ENCODE measurements around the gene POLR3H.
"Not testable (repeated sequence)": the region's sequence is repeated elsewhere in the genome, so short reads cannot be mapped to it uniquely, and the experiment has no call there.

The POLR3H gene, protein sequence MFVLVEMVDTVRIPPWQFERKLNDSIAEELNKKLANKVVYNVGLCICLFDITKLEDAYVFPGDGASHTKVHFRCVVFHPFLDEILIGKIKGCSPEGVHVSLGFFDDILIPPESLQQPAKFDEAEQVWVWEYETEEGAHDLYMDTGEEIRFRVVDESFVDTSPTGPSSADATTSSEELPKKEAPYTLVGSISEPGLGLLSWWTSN
- 6.7 to 47.0 (median 22.0) reads per million in 17 experiments for total RNA-seq

DNA sequence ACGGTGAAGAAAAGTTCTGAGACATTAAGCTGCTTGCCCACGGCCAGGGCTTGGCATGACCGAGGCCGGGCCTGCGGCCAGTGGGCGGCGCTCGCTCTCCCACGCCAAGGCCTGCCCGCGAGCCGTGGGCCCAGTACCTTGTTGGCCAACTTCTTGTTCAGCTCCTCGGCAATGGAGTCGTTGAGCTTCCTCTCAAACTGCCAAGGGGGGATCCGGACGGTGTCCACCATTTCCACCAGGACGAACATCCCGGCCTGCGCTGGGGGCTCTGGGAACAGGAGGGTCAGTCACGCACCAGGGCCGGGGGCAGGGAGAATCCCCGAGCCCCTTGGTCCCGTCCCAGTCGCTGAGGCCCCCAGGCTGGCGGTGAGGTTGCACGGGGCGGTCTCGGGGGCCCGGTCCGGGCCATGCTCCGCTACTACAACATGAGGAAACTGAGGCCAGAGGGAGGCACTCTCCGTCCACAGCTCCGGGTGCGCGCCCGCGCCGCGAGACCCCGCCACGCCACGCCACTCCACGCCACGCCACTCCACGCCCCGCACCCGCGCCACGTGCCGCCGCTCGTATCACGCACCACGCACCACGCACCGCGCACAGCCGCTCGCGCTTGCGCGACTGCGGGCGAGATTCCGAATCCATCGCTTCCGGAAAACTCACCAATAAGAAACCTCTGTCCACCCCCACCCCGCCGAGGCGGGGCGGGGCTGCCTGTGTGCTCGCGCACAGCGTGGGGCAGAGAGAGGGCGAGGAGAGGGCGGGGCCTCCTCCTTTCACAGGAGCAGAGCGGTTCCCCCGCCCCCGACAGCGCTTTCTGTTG is at the start of gene POLR3H:
TSS of gene POLR3H (minus strand) at position 617 of the 817 bp plus-strand sequence. CDS start at position 248, 369 bp downstream.
- DNase-seq: peak; percentile 99 to 100 (median 99)

DNA sequence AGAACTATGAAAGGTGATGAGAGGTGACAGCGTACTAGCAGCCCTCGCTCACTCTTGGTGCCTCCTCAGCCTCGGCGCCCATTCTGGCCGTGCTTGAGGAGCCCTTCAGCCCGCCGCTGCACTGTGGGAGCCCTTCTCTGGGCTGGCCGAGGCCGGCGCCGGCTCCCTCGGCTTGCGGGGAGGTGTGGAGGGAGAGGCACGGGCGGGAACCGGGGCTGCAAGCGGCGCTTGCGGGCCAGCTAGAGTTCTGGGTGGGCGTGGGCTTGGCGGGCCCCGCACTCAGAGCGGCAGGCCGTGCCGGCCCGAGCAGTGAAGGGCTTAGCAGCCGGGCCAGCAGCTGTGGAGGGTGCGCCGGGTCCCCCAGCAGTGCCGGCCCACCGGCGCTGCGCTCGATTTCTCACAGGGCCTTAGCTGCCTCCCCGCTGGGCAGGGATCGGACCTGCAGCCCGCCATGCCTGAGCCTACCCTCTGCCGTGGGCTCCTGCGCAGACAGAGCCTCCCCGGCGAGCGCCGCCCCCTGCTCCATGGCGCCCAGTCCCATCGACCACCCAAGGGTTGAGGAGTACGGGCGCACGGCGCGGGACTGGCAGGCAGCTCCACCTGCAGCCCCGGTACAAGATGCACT is 49.2 kb upstream of the POLR3H start:
- DNase-seq: not testable (repeated sequence)

DNA sequence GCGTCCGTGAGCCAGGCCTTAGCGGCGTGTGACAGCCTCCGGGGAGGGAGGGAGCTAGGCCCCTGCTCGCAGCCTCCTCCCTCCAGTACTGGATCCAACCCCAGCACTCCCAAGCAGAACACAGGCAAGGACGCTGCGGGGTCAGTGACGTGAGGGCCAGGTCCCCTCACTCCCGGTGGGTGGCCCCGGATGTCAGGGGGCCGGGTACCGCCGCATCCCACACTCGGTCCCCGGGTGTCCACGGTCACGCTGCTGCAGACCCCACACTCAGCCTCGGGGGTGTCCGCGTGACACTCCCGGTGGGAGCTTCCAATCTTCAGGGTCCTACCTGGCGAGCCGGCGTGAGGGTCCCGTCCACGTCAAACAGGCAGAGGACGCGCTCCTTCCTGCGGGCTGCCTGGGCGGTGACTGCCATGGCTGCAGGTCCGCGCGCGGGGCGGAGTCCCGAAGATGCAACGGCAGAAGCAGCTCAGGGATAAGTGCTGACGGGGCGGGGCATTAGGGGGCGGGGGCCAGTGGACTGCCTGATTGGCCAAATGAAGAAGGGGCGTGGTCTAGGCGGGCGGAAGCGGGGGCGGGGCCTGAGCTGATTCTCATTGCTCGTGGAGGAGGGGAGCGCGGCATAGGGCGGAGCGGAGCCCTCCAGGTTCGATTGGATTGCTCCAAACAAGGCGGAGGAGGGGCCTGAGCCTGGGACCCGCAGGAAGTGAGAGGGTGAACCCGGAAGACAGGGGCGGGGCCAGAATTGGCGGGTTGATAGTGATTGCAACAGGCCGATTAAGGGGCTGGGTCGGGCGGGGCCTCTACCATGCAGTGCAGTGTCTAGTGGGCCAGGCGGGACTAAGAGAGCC is 45.3 kb upstream of the POLR3H start, which contains the start of gene PMM1:
TSS of gene PMM1 (minus strand) at position 450 of the 851 bp plus-strand sequence. CDS start at position 415, 35 bp downstream.
- DNase-seq: peak; percentile 100

DNA sequence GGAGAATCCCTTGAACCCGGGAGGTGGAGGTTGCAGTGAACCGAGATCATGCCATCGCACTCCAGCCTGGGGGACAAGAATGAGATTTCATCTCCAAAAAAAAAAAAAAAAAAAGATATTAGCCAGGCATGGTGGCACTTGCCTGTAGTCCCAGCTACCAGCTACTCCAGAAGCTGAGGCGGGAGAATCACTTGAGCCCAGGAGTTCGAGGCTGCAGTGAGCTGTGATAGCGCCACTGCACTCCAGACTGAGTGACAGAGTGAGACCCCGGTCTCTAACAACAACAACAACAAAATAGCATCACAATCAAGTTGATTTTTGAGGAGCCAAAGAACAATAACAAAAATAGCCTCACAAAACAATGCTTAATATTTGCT is 43.1 kb upstream of the POLR3H start:
- no peak for DNase-seq

DNA sequence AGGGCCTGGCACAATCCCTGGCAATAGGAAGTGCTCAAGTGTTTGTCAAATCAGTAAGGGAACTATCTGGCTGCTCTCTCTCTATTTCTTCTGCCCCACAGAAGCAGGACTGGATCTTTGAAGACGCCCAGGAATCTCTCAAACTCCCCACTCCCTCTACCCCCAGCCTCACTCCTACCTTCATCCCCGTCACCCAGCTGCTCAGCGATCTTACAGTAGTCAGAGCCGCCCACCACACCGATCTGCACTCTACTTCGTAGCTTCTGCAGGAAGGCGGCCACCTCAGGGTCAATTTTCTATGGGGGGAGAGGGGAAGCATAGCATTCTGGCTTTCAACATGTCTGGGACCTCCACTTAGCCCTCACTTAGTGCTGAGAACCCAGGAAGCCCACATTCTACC is 41.6 kb upstream of the POLR3H start:
- no peak for DNase-seq

DNA sequence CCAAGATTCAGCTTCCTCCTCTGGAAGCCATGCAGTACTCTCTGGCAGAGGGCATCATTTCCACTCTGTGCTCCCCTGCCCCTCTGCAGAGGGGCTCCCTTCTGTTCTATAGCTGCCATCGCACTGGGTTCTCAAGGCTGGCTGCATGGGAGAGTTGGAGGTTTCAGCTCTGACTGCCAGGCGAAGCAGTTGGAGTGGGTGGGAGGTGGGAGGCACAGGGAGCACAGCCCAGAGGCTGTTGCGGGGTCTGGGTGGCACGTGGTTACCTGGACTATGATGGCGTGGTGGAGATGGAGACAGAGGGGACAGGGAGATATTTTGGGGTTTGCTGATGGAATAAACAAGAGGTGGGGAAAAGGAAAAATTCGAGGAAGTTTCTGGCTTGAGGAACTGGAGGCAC is 40.6 kb upstream of the POLR3H start:
- DNase-seq: no peak

DNA sequence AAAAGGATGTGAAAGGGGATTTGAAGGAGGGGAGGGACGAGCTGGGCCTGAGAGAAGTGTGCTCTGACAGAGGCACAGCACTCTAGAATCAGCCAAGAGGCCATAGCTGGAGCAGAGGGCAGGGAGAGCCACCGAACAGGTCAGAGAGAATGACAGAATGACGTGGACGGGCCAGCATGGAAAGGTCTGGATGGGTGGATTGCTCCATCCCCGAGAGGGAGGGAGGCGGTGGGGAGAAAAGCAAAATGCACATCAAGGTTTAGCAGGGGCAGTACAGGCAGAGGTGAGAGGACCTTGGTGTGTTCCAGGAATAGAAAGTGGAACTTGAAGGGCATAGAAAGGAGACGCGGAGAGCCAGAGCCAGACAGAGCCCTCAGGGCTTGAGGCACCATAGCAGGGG is 38.4 kb upstream of the POLR3H start:
- DNase-seq: no peak

DNA sequence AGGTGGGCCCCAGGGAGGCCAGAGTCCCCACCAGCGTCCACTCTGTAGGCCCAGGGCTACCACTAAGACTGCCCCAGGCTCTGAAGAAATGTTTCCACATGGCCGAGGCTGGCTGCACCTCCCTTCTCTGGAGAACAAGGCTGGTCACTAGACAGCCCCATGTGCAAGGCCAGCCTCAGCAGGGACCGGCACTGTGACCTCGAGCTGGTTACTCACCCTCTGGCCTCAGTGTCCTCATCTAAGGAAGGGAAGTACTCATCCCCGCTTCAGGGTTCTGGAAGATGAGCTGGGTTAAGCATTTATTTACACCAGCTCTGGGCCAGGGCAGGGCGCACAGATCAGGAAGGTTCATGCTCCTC is 35.7 kb upstream of the POLR3H start:
- no peak for DNase-seq

DNA sequence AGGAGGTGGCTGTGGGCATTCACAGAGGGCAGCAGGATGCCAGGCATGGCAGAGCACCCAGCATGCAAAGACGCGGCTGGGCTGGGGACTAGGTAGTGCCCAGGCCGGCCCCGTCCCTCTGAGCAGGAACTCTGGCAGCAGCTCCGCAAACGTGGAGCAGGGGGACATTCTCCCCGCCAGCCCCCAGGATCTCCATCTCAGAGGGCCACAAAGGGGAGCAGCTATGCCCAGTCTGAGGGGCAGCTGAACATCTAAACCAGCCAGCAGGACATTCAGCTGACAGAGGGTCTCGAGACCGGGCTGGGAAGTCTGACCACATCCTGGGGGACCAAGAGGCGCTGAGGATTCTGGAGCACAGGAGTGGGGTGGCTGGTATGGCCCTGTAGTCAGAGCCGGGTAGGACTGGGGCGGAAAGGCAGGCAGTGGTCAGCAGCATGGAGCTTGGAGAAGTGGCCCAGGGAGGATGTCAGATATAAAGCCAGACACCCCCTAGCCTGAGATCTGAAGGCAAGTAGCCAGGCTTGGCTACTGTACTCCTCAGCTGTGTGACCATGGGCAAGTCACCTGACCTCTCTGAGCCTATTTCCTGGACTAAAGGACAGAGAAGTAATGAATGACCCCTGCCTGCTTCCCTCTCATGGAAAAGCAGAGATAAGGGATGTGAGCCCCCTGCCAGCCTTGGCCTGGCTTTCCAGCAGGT is 35.2 kb upstream of the POLR3H start:
- no peak for DNase-seq

DNA sequence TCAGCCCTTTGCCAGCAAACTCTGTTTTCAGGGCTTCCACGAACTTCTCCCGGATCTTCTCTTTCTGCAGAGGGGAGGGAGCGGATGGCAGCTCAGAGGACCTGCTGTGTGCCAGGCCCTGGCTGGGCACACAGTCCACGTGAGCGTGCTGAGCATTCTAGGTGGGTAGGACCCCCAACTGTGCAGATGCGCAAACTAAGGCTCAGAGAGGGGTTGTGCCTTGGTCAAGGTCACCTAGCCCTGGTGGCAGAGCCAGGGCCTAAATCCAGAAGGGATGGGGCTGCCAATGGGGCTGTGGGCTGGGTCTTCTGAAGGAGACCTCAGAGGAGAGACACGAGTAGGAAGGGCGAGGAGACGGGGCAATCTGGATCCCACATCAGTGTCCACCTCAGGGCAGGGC is 34.5 kb upstream of the POLR3H start:
- no peak for DNase-seq

DNA sequence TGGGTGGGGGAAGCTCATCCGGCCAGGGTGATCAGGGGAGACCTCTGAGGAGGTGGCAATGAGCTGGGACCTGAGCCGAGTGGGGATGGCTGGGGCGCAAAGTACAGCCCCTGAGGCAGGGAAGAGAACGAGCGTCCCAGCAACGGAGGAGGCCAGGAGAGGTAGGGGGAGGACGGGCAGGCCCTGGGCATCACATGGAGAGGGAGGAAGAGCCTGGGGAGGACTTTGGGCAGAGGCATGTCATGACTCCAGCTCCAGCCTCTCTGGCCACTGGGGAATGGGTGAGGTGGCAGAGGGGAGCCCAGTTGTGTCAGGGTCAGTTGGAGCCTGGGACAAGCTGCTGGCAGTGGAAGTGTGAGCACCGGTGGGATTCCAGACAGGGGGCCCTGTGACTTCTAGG is 33.8 kb upstream of the POLR3H start:
- no peak for DNase-seq

DNA sequence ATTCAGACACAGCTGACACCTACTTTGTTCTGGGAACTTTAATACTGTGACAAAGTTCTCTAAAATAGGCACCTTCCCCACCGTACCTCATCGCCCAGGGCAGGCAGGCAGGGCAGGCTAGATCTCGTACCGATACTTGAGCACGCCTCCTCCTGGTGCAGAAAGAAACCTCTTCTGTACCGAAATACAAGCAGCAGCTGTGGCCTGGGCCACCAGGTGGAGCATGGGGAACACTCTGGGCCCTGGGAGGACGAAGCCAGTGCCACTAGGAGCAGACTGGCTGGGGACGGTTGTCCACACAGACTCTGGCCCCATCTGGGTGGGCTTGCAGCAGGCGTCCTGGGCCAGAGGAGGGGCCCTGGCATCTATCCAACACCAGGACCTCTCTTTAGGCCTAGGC is 32.6 kb upstream of the POLR3H start:
- DNase-seq: peak; percentile 38 to 61 (median 46)

DNA sequence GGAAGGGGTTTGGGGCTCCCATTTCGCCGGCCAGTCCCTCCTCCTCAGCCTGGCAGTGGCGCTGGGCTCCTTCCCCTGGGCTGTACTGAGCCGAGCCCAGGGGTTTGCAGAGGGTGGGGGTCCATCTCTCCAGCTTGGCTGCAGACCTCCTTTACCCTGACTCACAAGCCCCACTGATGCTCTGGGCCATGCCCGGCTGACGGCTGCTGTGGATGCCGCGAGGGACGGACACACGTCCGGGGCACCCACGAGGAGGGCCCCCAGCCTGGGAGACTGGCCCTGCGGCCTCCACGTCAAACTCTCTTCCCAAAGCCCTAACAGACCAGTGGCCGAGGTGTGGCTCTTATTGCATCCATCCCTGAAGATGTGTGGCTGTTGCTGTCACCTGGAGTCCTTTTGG is 31.3 kb upstream of the POLR3H start:
- no peak for DNase-seq

DNA sequence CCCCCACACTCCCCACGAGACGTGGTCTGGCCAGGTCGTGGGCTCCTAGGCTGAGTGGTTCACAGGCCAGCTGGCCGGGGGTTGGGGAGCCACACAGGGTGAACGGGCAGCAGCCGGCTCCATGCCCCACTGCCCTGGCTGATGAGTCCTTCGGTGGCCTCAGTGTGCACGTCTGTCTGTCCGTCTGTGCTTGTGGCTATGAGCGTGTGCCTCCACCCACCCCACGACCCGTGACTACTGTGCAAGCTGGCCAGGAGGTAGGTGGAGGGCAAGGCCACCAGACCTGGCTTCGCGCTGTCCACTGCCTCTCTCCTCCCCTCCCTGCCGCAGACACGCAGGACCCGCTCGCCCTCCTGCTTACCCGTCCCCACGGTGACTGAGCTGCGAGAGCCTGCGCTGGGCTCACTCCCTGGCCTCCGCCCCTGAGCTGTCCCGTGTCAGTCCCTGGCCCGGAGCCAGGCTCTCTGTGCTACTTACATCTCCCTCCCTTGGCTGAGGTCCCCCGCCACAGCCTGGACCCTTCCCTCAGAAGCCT is 30.6 kb upstream of the POLR3H start:
- no peak for DNase-seq

DNA sequence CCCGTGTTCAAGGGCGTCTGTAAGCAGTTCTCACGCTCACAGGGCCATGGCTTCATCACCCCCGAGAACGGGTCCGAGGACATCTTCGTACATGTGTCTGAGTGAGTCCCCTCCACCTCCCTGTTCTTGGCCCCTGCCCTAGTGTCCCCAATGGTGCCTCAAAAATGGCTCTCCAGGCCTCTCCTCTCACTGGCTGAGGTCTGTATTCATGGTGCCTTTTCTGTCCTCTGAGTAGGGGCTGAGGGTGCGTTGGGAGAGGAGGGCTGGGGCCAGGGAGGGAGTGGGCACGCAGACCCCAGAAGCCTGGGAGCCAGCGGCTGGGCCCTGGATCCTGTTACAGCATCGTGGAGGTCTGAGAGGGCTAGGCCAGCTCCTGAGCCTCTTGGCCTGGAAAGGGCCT is 29.4 kb upstream of the POLR3H start:
- no peak for DNase-seq

DNA sequence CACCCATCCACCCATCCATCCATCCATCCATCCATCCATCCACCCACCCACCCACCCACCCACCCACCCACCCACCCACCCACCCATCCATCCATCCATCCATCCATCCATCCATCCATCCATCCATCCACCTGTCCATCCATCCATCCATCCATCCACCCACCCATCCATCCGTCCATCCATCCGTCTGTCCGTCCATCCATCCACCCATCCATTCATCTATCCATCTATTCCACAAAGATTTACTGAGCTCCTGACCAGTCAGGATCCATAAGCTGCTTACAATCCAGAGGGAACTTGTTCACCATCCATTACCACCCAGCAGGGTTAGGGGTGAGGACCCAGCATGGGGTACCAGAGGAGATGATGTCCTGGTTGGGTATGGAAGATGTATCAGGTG is 28.0 kb upstream of the POLR3H start:
- not testable (repeated sequence) for DNase-seq

DNA sequence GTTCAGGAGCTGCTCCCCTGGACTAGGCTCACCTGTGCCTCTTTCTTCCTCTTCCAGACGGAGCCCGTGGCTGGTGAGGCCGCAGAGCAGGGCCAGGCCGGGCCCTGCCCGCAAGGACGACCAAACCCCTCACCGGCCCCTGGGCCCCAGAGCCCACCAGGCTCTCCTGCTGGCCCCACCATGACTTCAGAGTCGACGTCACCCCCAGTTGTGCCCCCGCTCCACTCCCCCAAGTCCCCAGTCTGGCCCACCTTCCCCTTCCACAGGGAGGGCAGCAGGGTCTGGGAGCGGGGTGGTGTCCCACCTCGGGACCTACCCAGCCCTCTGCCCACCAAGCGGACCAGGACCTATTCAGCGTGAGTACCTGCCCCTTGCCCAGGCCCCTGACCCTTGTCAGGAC is 27.5 kb upstream of the POLR3H start:
- DNase-seq: no peak

DNA sequence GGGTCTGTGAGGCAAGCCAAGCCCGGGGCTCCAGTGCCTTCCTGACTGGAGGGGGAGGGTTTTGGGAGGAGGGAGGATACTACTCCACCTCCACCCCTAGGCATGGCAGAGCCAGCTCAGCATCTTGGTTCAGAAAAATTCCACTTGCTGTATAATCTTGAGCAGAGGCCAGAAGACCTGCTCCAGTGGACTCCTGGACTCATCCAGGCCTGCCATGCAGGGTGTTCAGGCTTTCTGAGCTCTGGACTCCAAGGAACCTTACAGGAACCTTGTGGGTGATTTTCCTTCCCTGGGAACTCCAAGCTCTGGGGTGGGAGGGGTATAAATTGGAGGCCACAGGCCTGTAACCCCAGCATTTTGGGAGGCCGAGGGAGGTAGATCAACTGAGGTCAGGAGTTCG is 26.0 kb upstream of the POLR3H start:
- no peak for DNase-seq

DNA sequence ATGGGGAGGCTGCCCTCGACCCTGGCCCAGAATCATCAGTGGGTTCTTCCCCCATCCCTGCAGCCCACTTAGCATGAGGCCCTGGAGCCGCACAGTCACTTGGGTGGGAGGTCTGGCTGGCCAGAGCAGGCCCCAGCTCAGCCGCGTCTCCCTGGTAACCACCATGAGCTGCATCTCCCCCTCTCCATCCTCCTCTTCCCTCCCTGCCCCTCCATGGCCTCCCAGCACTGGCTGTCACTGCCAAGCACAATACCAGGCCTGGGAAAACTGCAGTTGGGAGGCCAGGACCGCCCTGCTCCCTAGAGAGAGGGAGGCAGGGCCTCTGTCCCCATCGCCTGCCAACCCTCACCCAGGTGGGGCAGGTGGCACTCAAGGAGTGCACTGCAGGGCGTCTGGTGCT is 24.5 kb upstream of the POLR3H start:
- DNase-seq: no peak

DNA sequence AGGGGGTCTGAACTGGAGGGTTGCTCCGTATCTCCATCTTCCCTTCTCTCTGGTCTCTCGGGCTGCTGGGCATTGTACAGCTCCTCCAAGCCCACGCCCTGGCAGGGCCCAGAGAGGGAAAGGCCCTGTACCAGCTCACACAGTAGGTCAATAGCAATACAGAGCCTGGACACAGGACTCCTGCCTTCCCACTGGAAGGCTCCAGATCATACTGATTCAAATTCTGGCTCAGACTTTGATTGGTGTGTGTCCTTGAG is 23.2 kb upstream of the POLR3H start:
- DNase-seq: no peak

DNA sequence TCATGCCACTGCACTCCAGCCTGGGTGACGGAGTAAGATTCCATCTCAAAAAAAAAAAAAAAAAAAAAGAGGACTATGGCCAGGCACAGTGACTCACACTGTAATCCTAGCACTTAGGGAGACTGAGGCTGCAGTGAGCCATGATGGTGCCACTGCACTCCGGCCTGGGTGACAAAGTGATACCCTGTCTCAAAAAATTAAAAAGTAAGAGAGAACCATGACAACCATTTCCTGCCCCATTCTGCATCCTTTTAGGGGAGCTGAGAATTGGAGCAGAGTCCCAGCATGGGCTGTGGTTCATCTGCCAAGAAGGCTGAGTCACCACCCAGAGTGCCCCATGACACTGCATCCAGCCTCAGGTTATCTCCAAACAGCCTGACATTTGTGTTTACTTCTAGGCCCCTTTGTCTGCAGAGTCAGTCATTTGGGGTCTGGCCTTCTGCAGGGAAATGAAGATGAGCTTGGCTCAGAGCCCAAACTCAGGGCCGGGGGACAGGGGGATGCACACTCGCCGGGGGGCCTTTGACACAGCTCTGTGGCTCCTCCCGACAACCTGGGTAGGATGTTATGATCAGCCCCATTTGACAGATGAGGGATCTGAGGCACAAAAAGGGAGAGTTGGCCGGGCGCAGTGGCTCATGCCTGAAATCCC is 21.3 kb upstream of the POLR3H start:
- DNase-seq: peak in 1 of 4 experiments; percentile 14

DNA sequence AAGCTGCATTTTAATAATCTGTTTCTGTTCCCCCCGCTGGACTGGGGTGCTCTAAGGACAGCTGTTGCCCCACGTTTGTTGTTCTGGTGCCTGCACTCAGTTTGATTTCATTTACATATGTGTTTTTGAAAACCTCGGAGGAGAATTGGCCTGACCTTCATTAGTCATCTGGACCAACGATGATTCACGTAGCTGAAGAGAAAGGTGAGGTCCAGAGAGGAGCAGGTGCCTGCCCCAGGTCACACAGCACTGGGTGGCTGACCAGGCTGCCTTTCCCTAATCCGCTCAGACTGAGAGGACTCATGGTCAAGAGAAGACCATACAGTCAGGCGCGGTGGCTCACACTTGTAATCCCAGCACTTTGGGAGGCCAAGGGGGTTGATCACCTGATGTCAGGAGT is 20.3 kb upstream of the POLR3H start:
- DNase-seq: no peak

Measured in suppressor macrophage (primary cell).